Left cardiac atrium (tissue), 4 donors: Measurements from ENCODE around the gene DSPP. TPM values are rescaled to one million over a fixed set of nuclear protein-coding genes. Genes with fewer than 3 reads are reported as not detected.
"Not testable (repeated sequence)": the region's sequence is repeated elsewhere in the genome, so short reads cannot be mapped to it uniquely, and the experiment has no call there.

Experiments
- ATAC-seq, 2 donors: fragments of 200-7000 bp; cut with Tn5 transposase; one replicate each; pipeline ENCODE4 v1.9.1; 2020; ENCODE audit warnings: mild to moderate bottlenecking in 2 of 2, moderate library complexity in 2 of 2
- DNase-seq: peaks from one replicate; pipeline ENCODE4 v3.0.0-alpha.2; 2020
- intact Hi-C, 2 donors: fragments of 100-400 bp; cut with DNase I; formaldehyde crosslinking; loops; one replicate each; pipeline versions ENCODE4 v1.14.1 to v1.15.1; 2022 to 2023
- long read RNA-seq: library from polyadenylated mRNA; unstranded; transcript quantifications from one replicate; pipeline ENCODE4 v2.0.0, GENCODE V29; 2021
- total RNA-seq, 2 donors: library from RNA; stranded (reverse); fragmentation: NEBNext Ultra II Directional; extraction: Animal tissue kit (Norgen Biotek cat#: 25700); gene quantifications; one replicate each; pipeline ENCODE4 v1.2.1, GENCODE V29; 2021
- donor health status: DM: no; HTN: yes; CAD: no.
- donor health status: DM: no; HTN: yes; CAD: no; lungs with severe emphysema.
- donor health status: DM: yes; HTN: yes; CAD: no.
- donor health status: Dilated cardiomyopathy.

The DSPP gene
- not detected for total RNA-seq
- long read RNA-seq: 0 reads

GRCh38 chr4:87608229-87608628, at the start of gene DSPP:
Gene DSPP (plus strand): TSS chr4:87608529. CDS start chr4:87610909, 2,380 bp downstream.
- ATAC-seq (no peak), DNase-seq (no peak)
- intact Hi-C loops: no loop called here

GRCh38 chr4:87559090-87559837, 49.1 kb upstream of the DSPP start:
- DNase-seq: no peak
- peak in 1 of 2 donors; percentile 49 for ATAC-seq
- intact Hi-C loops: no loop called here

GRCh38 chr4:87560802-87561201, 47.5 kb upstream of the DSPP start:
- ATAC-seq (no peak), DNase-seq (no peak)
- intact Hi-C loops: no loop called here

GRCh38 chr4:87565746-87566145, 42.6 kb upstream of the DSPP start:
- intact Hi-C loops: no loop called here
- no peak for DNase-seq
- no peak for ATAC-seq

GRCh38 chr4:87566276-87566675, 42.1 kb upstream of the DSPP start:
- no peak for DNase-seq
- intact Hi-C loops: no loop called here
- no peak for ATAC-seq

GRCh38 chr4:87567191-87567590, 41.1 kb upstream of the DSPP start:
- ATAC-seq (no peak), DNase-seq (no peak)
- intact Hi-C loops: no loop called here

- no peak for ATAC-seq
- DNase-seq: no peak
- intact Hi-C loops: no loop called here
Observed at GRCh38 chr4:87570290-87570805, 38.0 kb upstream of the DSPP start.

- ATAC-seq, intact Hi-C loops, DNase-seq: not testable (repeated sequence)
Observed at GRCh38 chr4:87574376-87574775, 34.0 kb upstream of the DSPP start.

GRCh38 chr4:87574996-87575395, 33.3 kb upstream of the DSPP start:
- ATAC-seq (peak in 1 of 2 donors; percentile 71), DNase-seq (no peak)
- intact Hi-C loops: no loop called here

- DNase-seq (no peak), ATAC-seq (no peak)
- intact Hi-C loops: no loop called here
Observed at GRCh38 chr4:87575408-87575807, 32.9 kb upstream of the DSPP start.

GRCh38 chr4:87575983-87576382, 32.3 kb upstream of the DSPP start:
- ATAC-seq: no peak
- no peak for DNase-seq
- intact Hi-C loops: no loop called here

GRCh38 chr4:87579478-87579877, 28.9 kb upstream of the DSPP start:
- no peak for ATAC-seq
- intact Hi-C loops: no loop called here
- DNase-seq: no peak

GRCh38 chr4:87580057-87580456, 28.3 kb upstream of the DSPP start:
- ATAC-seq: no peak
- DNase-seq: no peak
- intact Hi-C loops: no loop called here

GRCh38 chr4:87584222-87584908, 24.0 kb upstream of the DSPP start:
- DNase-seq (no peak), ATAC-seq (no peak)
- intact Hi-C loops: no loop called here

- peak; percentile 73 to 96 for ATAC-seq
- intact Hi-C loops: no loop called here
- DNase-seq: no peak
Observed at GRCh38 chr4:87589531-87589930, 18.8 kb upstream of the DSPP start.

- intact Hi-C loops: no loop called here
- no peak for ATAC-seq
- DNase-seq: no peak
Observed at GRCh38 chr4:87592124-87592523, 16.2 kb upstream of the DSPP start.

- intact Hi-C loops: no loop called here
- DNase-seq: no peak
- no peak for ATAC-seq
Observed at GRCh38 chr4:87601361-87601760, 7.0 kb upstream of the DSPP start.

- ATAC-seq: no peak
- intact Hi-C loops: no loop called here
- DNase-seq: no peak
Observed at GRCh38 chr4:87614292-87614890, 6.1 kb downstream of the DSPP start.

GRCh38 chr4:87616268-87616667, 7.9 kb downstream of the DSPP start:
- no peak for DNase-seq
- intact Hi-C loops: no loop called here
- no peak for ATAC-seq

- ATAC-seq (no peak), DNase-seq (no peak)
Observed at GRCh38 chr4:87620086-87620485, 11.8 kb downstream of the DSPP start.

More at GRCh38 chr4:87620086-87620485, 11.8 kb downstream of the DSPP start:
- intact Hi-C loops: no loop called here
